Gastrocnemius medialis (tissue), 4 donors: Measurements from ENCODE around the gene UGT2B15.

Source experiments
- CTCF ChIP-seq, 5 experiments: fragments of 450-650 bp in 3 of 5; fragments of 200-600 bp in 2 of 5; sonication (generic) in 2 of 5; IDR thresholded peaks in 4 of 5; conservative IDR thresholded peaks in 1 of 5; 1 replicate in 4 of 5; 2 replicates in 1 of 5; pipeline ENCODE4 v1.5.1; 2016 to 2019; ENCODE audit warnings: antibody characterized with exemption in 5 of 5, mild to moderate bottlenecking in 3 of 5, moderate library complexity in 3 of 5
- POLR2A ChIP-seq, 2 donors: fragments of 450-650 bp; IDR thresholded peaks; one replicate each; pipeline ENCODE4 v1.6.1; 2017; ENCODE audit warnings: antibody characterized with exemption in 2 of 2, mild to moderate bottlenecking in 2 of 2, moderate library complexity in 2 of 2

GRCh38 chr4:68599150-68599549 is 71.3 kb downstream of the UGT2B15 start:
- TF ChIP-seq CTCF (IDR thresholded peaks at IDR 0.05 in 4 of 5, conservative IDR thresholded peaks at IDR 0.05 in 1 of 5), result no peak
- TF ChIP-seq POLR2A (IDR thresholded peaks at IDR 0.05), result no peak
